ENCODE measurements around the gene UPK2.
"Not testable (repeated sequence)": the region's sequence is repeated elsewhere in the genome, so short reads cannot be mapped to it uniquely, and the experiment has no call there.

The UPK2 gene

GRCh38 chr11:118980191-118980881 is 24.2 kb downstream of the UPK2 start:
- H3K36me3 ChIP-seq = no peaks in the 10 kb centered on the region
- no peak overlapping the region for H3K27ac ChIP-seq
- H3K9ac ChIP-seq = no peak overlapping the region
- TF ChIP-seq Cebpa-rat (IDR thresholded peaks at IDR 0.05) = no peak
- no peak overlapping the region for H3K4me3 ChIP-seq
- no peak overlapping the region for H3K4me2 ChIP-seq
- no peaks in the 10 kb centered on the region for H4K20me1 ChIP-seq
- no peaks in the 10 kb centered on the region for H3K27me3 ChIP-seq
- H3K9me3 ChIP-seq (replicated peaks in 1 of 11) = no peaks in the 10 kb centered on the region
- H3K4me1 ChIP-seq = peaks cover 0 to 9% (median 0%) of the 10 kb centered on the region in 10 experiments; a peak in 3 of 20 replicates

- H3K4me3 ChIP-seq = not testable (repeated sequence)
Observed at GRCh38 chr11:118984337-118984736, 28.2 kb downstream of the UPK2 start.

GRCh38 chr11:118984825-118985224 is 28.7 kb downstream of the UPK2 start:
- 0 out of 22 replicates have a peak overlapping the region, but pooled peaks of 1 of the 11 experiments have one; percentile 32 for H3K9ac ChIP-seq
- H3K4me2 ChIP-seq = no peak overlapping the region
- H3K4me1 ChIP-seq = no peaks in the 10 kb centered on the region
- H3K27me3 ChIP-seq = no peaks in the 10 kb centered on the region
- no peaks in the 10 kb centered on the region for H3K36me3 ChIP-seq
- no peak for TF ChIP-seq Cebpa-rat (IDR thresholded peaks at IDR 0.05)
- H3K9me3 ChIP-seq (replicated peaks in 1 of 11) = no peaks in the 10 kb centered on the region
- no peaks in the 10 kb centered on the region for H4K20me1 ChIP-seq
- no peak overlapping the region for H3K4me3 ChIP-seq
- H3K27ac ChIP-seq = no peak overlapping the region

More at GRCh38 chr11:118984337-118984736, 28.2 kb downstream of the UPK2 start:
- H3K27ac ChIP-seq; H3K4me2 ChIP-seq; H4K20me1 ChIP-seq; H3K36me3 ChIP-seq; H3K27me3 ChIP-seq; H3K9me3 ChIP-seq (replicated peaks in 1 of 11); H3K4me1 ChIP-seq: not testable (repeated sequence)
- H3K9ac ChIP-seq = 0 out of 22 replicates have a peak overlapping the region, but pooled peaks of 1 of the 11 experiments have one; percentile 32

GRCh38 chr11:118988280-118988679 is 32.2 kb downstream of the UPK2 start:
- no peak overlapping the region for H3K27ac ChIP-seq
- TF ChIP-seq Cebpa-rat (IDR thresholded peaks at IDR 0.05) = no peak
- no peak overlapping the region for H3K4me3 ChIP-seq
- peaks cover 0 to 18% (median 8%) of the 10 kb centered on the region in 11 experiments; a peak in 11 of 22 replicates for H3K36me3 ChIP-seq
- no peak overlapping the region for H3K4me2 ChIP-seq
- H3K9ac ChIP-seq = no peak overlapping the region
- no peaks in the 10 kb centered on the region for H3K4me1 ChIP-seq
- H3K27me3 ChIP-seq = no peaks in the 10 kb centered on the region
- no peaks in the 10 kb centered on the region for H4K20me1 ChIP-seq
- peaks cover 0 to 20% (median 18%) of the 10 kb centered on the region in 11 experiments; a peak in 19 of 22 replicates for H3K9me3 ChIP-seq (replicated peaks in 1 of 11)

GRCh38 chr11:118991486-118992038 is 35.5 kb downstream of the UPK2 start:
- not testable (repeated sequence) for H3K9ac ChIP-seq, H3K4me3 ChIP-seq, H3K4me2 ChIP-seq, H3K27me3 ChIP-seq, H4K20me1 ChIP-seq, H3K27ac ChIP-seq, H3K4me1 ChIP-seq
- Histone ChIP-seq H3K9me3 (replicated peaks in 1 of 11) (peaks cover 0 to 33% (median 18%) of the 10 kb centered on the region in 11 experiments; a peak in 19 of 22 replicates), H3K36me3 (peaks cover 0 to 19% (median 10%) of the 10 kb centered on the region in 11 experiments; a peak in 12 of 22 replicates)

- Histone ChIP-seq H4K20me1 (no peaks in the 10 kb centered on the region; a peak in 1 of 22 replicates), H3K36me3 (peaks cover 23 to 46% (median 38%) of the 10 kb centered on the region in 11 experiments), H3K9ac (peak overlapping the region; percentile 67 to 87 (median 84)), H3K27me3 (no peaks in the 10 kb centered on the region), H3K4me3 (peak overlapping the region; percentile 76 to 94 (median 83)), H3K4me1 (peaks cover 25 to 36% (median 29%) of the 10 kb centered on the region in 10 experiments), H3K27ac (peak overlapping the region in 10 of 11 experiments; percentile 19 to 83 (median 77); a peak in 20 of 22 replicates), H3K9me3 (replicated peaks in 1 of 11) (peaks cover 0 to 24% (median 16%) of the 10 kb centered on the region in 11 experiments; a peak in 19 of 22 replicates), H3K4me2 (peak overlapping the region; percentile 90 to 99 (median 96))
- no peak for TF ChIP-seq Cebpa-rat (IDR thresholded peaks at IDR 0.05)
Observed at GRCh38 chr11:118996926-118997626, 41.0 kb downstream of the UPK2 start.

GRCh38 chr11:118997627-118998387 is 41.7 kb downstream of the UPK2 start, which contains the start of gene CENATAC:
CENATAC (plus strand) TSS chr11:118998138; CDS start chr11:118998198, 60 bp downstream.
- Histone ChIP-seq H3K4me3 (peak within 1 kb of the TSS; percentile 76 to 94 (median 83)), H3K4me1 (peaks cover 25 to 36% (median 29%) of the 10 kb centered on the region in 10 experiments), H3K36me3 (peaks cover 30 to 48% (median 40%) of the 10 kb centered on the region in 11 experiments), H3K27ac (peak within 1 kb of the TSS; percentile 55 to 83 (median 75)), H3K27me3 (no peaks in the 10 kb centered on the region), H3K9ac (peak within 1 kb of the TSS; percentile 76 to 87 (median 84)), H3K4me2 (peak within 1 kb of the TSS; percentile 90 to 99 (median 96)), H4K20me1 (no peaks in the 10 kb centered on the region; a peak in 1 of 22 replicates), H3K9me3 (replicated peaks in 1 of 11) (peaks cover 0 to 17% (median 8%) of the 10 kb centered on the region in 11 experiments; a peak in 17 of 22 replicates)
- no peak for TF ChIP-seq Cebpa-rat (IDR thresholded peaks at IDR 0.05)

- Histone ChIP-seq H3K27me3 (no peaks in the 10 kb centered on the region), H3K4me2 (peak overlapping the region; percentile 90 to 99 (median 96)), H3K4me3 (peak overlapping the region; percentile 76 to 94 (median 83)), H4K20me1 (no peaks in the 10 kb centered on the region; a peak in 1 of 22 replicates), H3K36me3 (peaks cover 36 to 51% (median 44%) of the 10 kb centered on the region in 11 experiments), H3K9ac (peak overlapping the region; percentile 76 to 87 (median 84)), H3K4me1 (peaks cover 25 to 36% (median 29%) of the 10 kb centered on the region in 10 experiments), H3K9me3 (replicated peaks in 1 of 11) (peaks cover 0 to 12% (median 3%) of the 10 kb centered on the region in 11 experiments; a peak in 8 of 22 replicates), H3K27ac (peak overlapping the region; percentile 55 to 83 (median 75))
- no peak for TF ChIP-seq Cebpa-rat (IDR thresholded peaks at IDR 0.05)
Observed at GRCh38 chr11:118998388-118998717, 42.3 kb downstream of the UPK2 start.

Measured in BLaER1 treated with 17β-estradiol and CSF1 and Interleukin-3, amounts not matched to agents 10 nM and 100 nM (cell line).